CD1c-positive myeloid dendritic cell (primary cell): ENCODE results near the gene RIPOR1.
"Not testable (repeated sequence)": the region's sequence is repeated elsewhere in the genome, so short reads cannot be mapped to it uniquely, and the experiment has no call there.

Experiments used
- DNase-seq: peaks from one replicate; pipeline ENCODE4 v3.0.0-alpha.2; 2016; ENCODE audit errors: extremely low spot score

The RIPOR1 gene

GRCh38 chr16:67528222-67528869 lies at the start of gene RIPOR1:
Gene RIPOR1, plus strand, starts transcription at chr16:67528829. Its CDS starts 9,618 bp downstream, at chr16:67538447.
- peak; percentile 59 for DNase-seq

GRCh38 chr16:67480833-67481560 lies 47.6 kb upstream of the RIPOR1 start, which contains the start of gene ATP6V0D1:
Gene ATP6V0D1, minus strand, starts transcription at chr16:67481157. Its CDS starts 71 bp downstream, at chr16:67481086.
- DNase-seq: peak; percentile 100

- no peak for DNase-seq
These were observed 46.9 kb upstream of the RIPOR1 start for GRCh38 chr16:67481561-67482232.

GRCh38 chr16:67482233-67482924 lies 46.2 kb upstream of the RIPOR1 start:
- DNase-seq: no peak

- DNase-seq: no peak
These were observed 45.5 kb upstream of the RIPOR1 start, which contains the start of gene AGRP for GRCh38 chr16:67483150-67483549. Gene AGRP, minus strand, starts transcription at chr16:67483547. Its CDS starts 149 bp downstream, at chr16:67483398.

GRCh38 chr16:67483731-67484525 lies 44.7 kb upstream of the RIPOR1 start:
- DNase-seq: no peak

GRCh38 chr16:67486805-67487204 lies 41.8 kb upstream of the RIPOR1 start:
- peak; percentile 51 for DNase-seq

- peak; percentile 29 for DNase-seq
These were observed 41.1 kb upstream of the RIPOR1 start for GRCh38 chr16:67487561-67487960.

GRCh38 chr16:67489401-67490083 lies 39.1 kb upstream of the RIPOR1 start:
- no peak for DNase-seq

- peak; percentile 88 for DNase-seq
These were observed 38.1 kb upstream of the RIPOR1 start for GRCh38 chr16:67490335-67491096.

GRCh38 chr16:67499106-67499505 lies 29.5 kb upstream of the RIPOR1 start:
- DNase-seq: no peak

- DNase-seq: peak; percentile 85
These were observed 24.3 kb upstream of the RIPOR1 start for GRCh38 chr16:67504031-67505021.

GRCh38 chr16:67506468-67506867 lies 22.2 kb upstream of the RIPOR1 start:
- DNase-seq: no peak

GRCh38 chr16:67509016-67509415 lies 19.6 kb upstream of the RIPOR1 start:
- no peak for DNase-seq

- not testable (repeated sequence) for DNase-seq
These were observed 14.7 kb upstream of the RIPOR1 start for GRCh38 chr16:67513892-67514291.

- DNase-seq: peak; percentile 96
These were observed 14.2 kb upstream of the RIPOR1 start for GRCh38 chr16:67514382-67514828.

GRCh38 chr16:67516296-67517154 lies 12.1 kb upstream of the RIPOR1 start:
- no peak for DNase-seq

GRCh38 chr16:67517155-67517445 lies 11.5 kb upstream of the RIPOR1 start:
- DNase-seq: no peak
